GM18508 (cell line): ENCODE measurements around the gene ZNF3.

Source experiments
- ATAC-seq: cut with Tn5 transposase; IDR thresholded peaks from one replicate; pipeline ENCODE4 v1.9.1; 2021; ENCODE audit warnings: moderate number of reproducible peaks; ENCODE audit not compliant: insufficient read depth, unreplicated experiment

The ZNF3 gene

GRCh38 chr7:100111156-100111555 is 29.6 kb upstream of the ZNF3 start:
- no peak for ATAC-seq

GRCh38 chr7:100109521-100110163 is 28.1 kb upstream of the ZNF3 start:
- ATAC-seq = no peak

GRCh38 chr7:100107890-100108289 is 26.4 kb upstream of the ZNF3 start:
- ATAC-seq = no peak

- ATAC-seq = no peak
Observed at GRCh38 chr7:100107125-100107737, 25.7 kb upstream of the ZNF3 start.

GRCh38 chr7:100106633-100107032 is 25.1 kb upstream of the ZNF3 start:
- no peak for ATAC-seq

GRCh38 chr7:100105534-100105933 is 24.0 kb upstream of the ZNF3 start:
- no peak for ATAC-seq

- no peak for ATAC-seq
Observed at GRCh38 chr7:100102950-100103840, 21.7 kb upstream of the ZNF3 start.

- peak; percentile 41 for ATAC-seq
Observed at GRCh38 chr7:100101016-100101862, 19.7 kb upstream of the ZNF3 start, which contains the start of the genes AP4M1 and MCM7. TSS of gene AP4M1 (plus strand) at chr7:100101643. CDS start at chr7:100101715, 72 bp downstream. TSS of gene MCM7 (minus strand) at chr7:100101397. CDS start at chr7:100101294, 103 bp downstream.

GRCh38 chr7:100100420-100101015 is 19.0 kb upstream of the ZNF3 start:
- ATAC-seq = peak; percentile 40

- ATAC-seq = no peak
Observed at GRCh38 chr7:100099452-100099851, 17.9 kb upstream of the ZNF3 start.

GRCh38 chr7:100098913-100099312 is 17.4 kb upstream of the ZNF3 start:
- no peak for ATAC-seq

- no peak for ATAC-seq
Observed at GRCh38 chr7:100095704-100096103, 14.2 kb upstream of the ZNF3 start.

GRCh38 chr7:100095289-100095688 is 13.8 kb upstream of the ZNF3 start:
- no peak for ATAC-seq

GRCh38 chr7:100093925-100094486 is 12.5 kb upstream of the ZNF3 start:
- no peak for ATAC-seq

GRCh38 chr7:100093498-100093897 is 12.0 kb upstream of the ZNF3 start:
- ATAC-seq = no peak

GRCh38 chr7:100093054-100093453 is 11.5 kb upstream of the ZNF3 start:
- no peak for ATAC-seq

GRCh38 chr7:100091411-100092181 is 10.1 kb upstream of the ZNF3 start:
- ATAC-seq = no peak

GRCh38 chr7:100090527-100091410 is 9.2 kb upstream of the ZNF3 start:
- ATAC-seq = no peak
